HG03520 (cell line): ENCODE data around the gene ISOC2.
"Not testable (repeated sequence)": the region's sequence is repeated elsewhere in the genome, so short reads cannot be mapped to it uniquely, and the experiment has no call there.

Source experiments
- ATAC-seq: cut with Tn5 transposase; IDR thresholded peaks from one replicate; pipeline ENCODE4 v1.9.1; 2021; ENCODE audit warnings: mild to moderate bottlenecking, moderate library complexity; ENCODE audit not compliant: unreplicated experiment

The ISOC2 gene

GRCh38 chr19:55460670-55461258, 678 bp downstream of the ISOC2 start:
- ATAC-seq: no peak

- no peak for ATAC-seq
Observed at GRCh38 chr19:55459950-55460657, 1.3 kb downstream of the ISOC2 start.

- no peak for ATAC-seq
Observed at GRCh38 chr19:55459551-55459949, 1.9 kb downstream of the ISOC2 start.

GRCh38 chr19:55457683-55458457, 3.6 kb downstream of the ISOC2 start:
- no peak for ATAC-seq

- ATAC-seq: no peak
Observed at GRCh38 chr19:55456347-55456746, 5.1 kb downstream of the ISOC2 start.

- ATAC-seq: no peak
Observed at GRCh38 chr19:55455576-55456235, 5.7 kb downstream of the ISOC2 start.

- ATAC-seq: no peak
Observed at GRCh38 chr19:55454787-55455243, 6.6 kb downstream of the ISOC2 start.

- no peak for ATAC-seq
Observed at GRCh38 chr19:55453511-55454260, 7.8 kb downstream of the ISOC2 start.

GRCh38 chr19:55452749-55453346, 8.6 kb downstream of the ISOC2 start:
- no peak for ATAC-seq

GRCh38 chr19:55451965-55452748, 9.3 kb downstream of the ISOC2 start:
- ATAC-seq: no peak

- no peak for ATAC-seq
Observed at GRCh38 chr19:55451163-55451964, 10.1 kb downstream of the ISOC2 start.

- ATAC-seq: no peak
Observed at GRCh38 chr19:55449469-55449868, 12.0 kb downstream of the ISOC2 start.

- ATAC-seq: not testable (repeated sequence)
Observed at GRCh38 chr19:55448175-55448490, 13.3 kb downstream of the ISOC2 start.

GRCh38 chr19:55447421-55448174, 13.8 kb downstream of the ISOC2 start:
- ATAC-seq: no peak

GRCh38 chr19:55446060-55446459, 15.4 kb downstream of the ISOC2 start:
- ATAC-seq: no peak

GRCh38 chr19:55444646-55445045, 16.8 kb downstream of the ISOC2 start:
- ATAC-seq: no peak

- no peak for ATAC-seq
Observed at GRCh38 chr19:55443824-55444480, 17.5 kb downstream of the ISOC2 start.
